NCI-H510A treated with DMSO at 0.1 percent for 48 hours (cell line): Measurements from ENCODE around the gene OXLD1.
"Not testable (repeated sequence)": the region's sequence is repeated elsewhere in the genome, so short reads cannot be mapped to it uniquely, and the experiment has no call there.

Experiments
- DNase-seq: peaks from one replicate; lab custom pipeline; 2025; lab: John Stamatoyannopoulos, UW

Gene OXLD1

GRCh38 chr17:81682565-81683207 is 16.3 kb upstream of the OXLD1 start:
- no peak for DNase-seq

GRCh38 chr17:81681672-81682071 is 15.3 kb upstream of the OXLD1 start:
- DNase-seq = no peak

- no peak for DNase-seq
Observed at GRCh38 chr17:81680150-81680549, 13.7 kb upstream of the OXLD1 start.

GRCh38 chr17:81676906-81677305 is 10.5 kb upstream of the OXLD1 start:
- DNase-seq = no peak

- not testable (repeated sequence) for DNase-seq
Observed at GRCh38 chr17:81675515-81676221, 9.3 kb upstream of the OXLD1 start.

- DNase-seq = no peak
Observed at GRCh38 chr17:81673561-81674258, 7.3 kb upstream of the OXLD1 start.

- DNase-seq = no peak
Observed at GRCh38 chr17:81672954-81673353, 6.5 kb upstream of the OXLD1 start.

- no peak for DNase-seq
Observed at GRCh38 chr17:81672504-81672903, 6.1 kb upstream of the OXLD1 start.

GRCh38 chr17:81667754-81668153 is 1.3 kb upstream of the OXLD1 start:
- DNase-seq = no peak

GRCh38 chr17:81666092-81666341 is 388 bp downstream of the OXLD1 start:
- peak; percentile 71 for DNase-seq

GRCh38 chr17:81665205-81666091 is 957 bp downstream of the OXLD1 start:
- peak; percentile 66 for DNase-seq

GRCh38 chr17:81664051-81664470 is 2.3 kb downstream of the OXLD1 start:
- DNase-seq = no peak

- DNase-seq = no peak
Observed at GRCh38 chr17:81662002-81662401, 4.4 kb downstream of the OXLD1 start.

- DNase-seq = no peak
Observed at GRCh38 chr17:81660441-81660840, 6.0 kb downstream of the OXLD1 start.

- no peak for DNase-seq
Observed at GRCh38 chr17:81659038-81659437, 7.4 kb downstream of the OXLD1 start.

GRCh38 chr17:81656835-81657234 is 9.6 kb downstream of the OXLD1 start:
- no peak for DNase-seq

GRCh38 chr17:81656118-81656743 is 10.2 kb downstream of the OXLD1 start, which contains the start of gene PDE6G:
PDE6G (minus strand) TSS chr17:81656542; CDS start chr17:81653305, 3,237 bp downstream.
- DNase-seq = no peak

GRCh38 chr17:81655378-81656117 is 10.9 kb downstream of the OXLD1 start:
- no peak for DNase-seq

- no peak for DNase-seq
Observed at GRCh38 chr17:81652906-81653771, 13.3 kb downstream of the OXLD1 start.

- DNase-seq = no peak
Observed at GRCh38 chr17:81651692-81652091, 14.7 kb downstream of the OXLD1 start.
